ENCODE results near the gene GTF3C2. TPM values are rescaled to one million over a fixed set of nuclear protein-coding genes. Genes with fewer than 3 reads are reported as not detected.

GTF3C2 gene
- total and polyA plus RNA-seq, 2 of the 13 experiments (the other 11 are each of a cell fraction or from before 2014, with no cell fraction given), result 77.5 to 130 TPM

DNA sequence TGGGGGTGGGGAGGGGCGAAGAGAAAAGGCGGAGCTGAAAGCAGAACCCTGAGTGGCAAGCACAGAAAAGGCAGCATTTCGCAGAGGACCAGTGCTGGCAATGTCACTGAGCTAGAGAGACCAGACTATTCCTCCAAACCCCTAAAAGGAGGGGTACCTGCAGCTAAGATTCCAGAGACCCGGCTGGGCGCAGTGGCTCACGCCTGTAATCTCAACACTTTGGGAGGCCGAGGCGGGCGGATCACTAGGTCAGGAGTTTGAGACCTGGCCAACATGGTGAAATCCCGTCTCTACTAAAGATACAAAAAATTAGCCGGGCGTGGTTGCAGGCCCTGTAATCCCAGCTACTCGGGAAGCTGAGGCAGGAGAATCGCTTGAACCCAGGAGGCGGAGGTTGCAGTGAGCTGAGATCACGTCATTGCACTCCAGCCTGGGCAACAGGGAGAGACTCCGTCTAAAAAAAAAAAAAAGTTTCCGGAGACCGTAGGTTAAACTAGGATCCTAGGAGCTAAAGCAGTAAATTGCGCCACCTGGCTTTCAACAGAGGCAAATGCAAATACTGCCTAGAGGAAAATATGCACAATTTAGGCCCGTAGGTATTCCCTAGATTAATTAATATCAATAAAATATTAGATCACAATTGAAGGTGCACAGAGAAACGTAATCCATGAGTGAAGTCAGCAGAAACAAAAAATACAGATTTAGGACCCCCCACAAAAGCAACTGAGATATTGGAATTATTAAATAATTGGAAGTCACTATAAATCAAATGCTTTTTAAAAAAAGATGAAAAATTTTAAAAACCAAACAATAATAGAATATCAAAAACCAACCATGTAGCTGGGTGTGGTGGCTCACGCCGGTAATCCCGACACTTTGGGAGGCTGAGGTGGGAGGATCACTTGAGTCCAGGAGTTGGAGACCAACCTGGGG is 53.2 kb downstream of the GTF3C2 start (continued):
- no peak for TF ChIP-seq ZNF263 (CRISPR knock-in tag; IDR thresholded peaks at IDR 0.05)
- TF ChIP-seq, protein P1, sequence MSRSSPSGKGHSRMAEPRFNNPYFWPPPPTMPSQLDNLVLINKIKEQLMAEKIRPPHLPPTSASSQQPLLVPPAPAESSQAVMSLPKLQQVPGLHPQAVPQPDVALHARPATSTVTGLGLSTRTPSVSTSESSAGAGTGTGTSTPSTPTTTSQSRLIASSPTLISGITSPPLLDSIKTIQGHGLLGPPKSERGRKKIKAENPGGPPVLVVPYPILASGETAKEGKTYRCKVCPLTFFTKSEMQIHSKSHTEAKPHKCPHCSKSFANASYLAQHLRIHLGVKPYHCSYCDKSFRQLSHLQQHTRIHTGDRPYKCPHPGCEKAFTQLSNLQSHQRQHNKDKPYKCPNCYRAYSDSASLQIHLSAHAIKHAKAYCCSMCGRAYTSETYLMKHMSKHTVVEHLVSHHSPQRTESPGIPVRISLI (CRISPR knock-in tag; IDR thresholded peaks at IDR 0.05; ENCODE audit: borderline replicate concordance), result peak; percentile 99
- TF ChIP-seq NFKB2 (CRISPR knock-in tag; IDR thresholded peaks at IDR 0.05; ENCODE audit: borderline replicate concordance), result peak; percentile 59; the same call in 1 of the 2 replicates
- TF ChIP-seq GABPB1 (CRISPR knock-in tag; IDR thresholded peaks at IDR 0.05), result peak; percentile 65
- TF ChIP-seq ELF4 (CRISPR knock-in tag; IDR thresholded peaks at IDR 0.05; ENCODE audit: borderline replicate concordance), result no peak
- no peak for TF ChIP-seq ZNF558 (CRISPR knock-in tag; IDR thresholded peaks at IDR 0.05; ENCODE audit: borderline replicate concordance)
- TF ChIP-seq, protein P2, sequence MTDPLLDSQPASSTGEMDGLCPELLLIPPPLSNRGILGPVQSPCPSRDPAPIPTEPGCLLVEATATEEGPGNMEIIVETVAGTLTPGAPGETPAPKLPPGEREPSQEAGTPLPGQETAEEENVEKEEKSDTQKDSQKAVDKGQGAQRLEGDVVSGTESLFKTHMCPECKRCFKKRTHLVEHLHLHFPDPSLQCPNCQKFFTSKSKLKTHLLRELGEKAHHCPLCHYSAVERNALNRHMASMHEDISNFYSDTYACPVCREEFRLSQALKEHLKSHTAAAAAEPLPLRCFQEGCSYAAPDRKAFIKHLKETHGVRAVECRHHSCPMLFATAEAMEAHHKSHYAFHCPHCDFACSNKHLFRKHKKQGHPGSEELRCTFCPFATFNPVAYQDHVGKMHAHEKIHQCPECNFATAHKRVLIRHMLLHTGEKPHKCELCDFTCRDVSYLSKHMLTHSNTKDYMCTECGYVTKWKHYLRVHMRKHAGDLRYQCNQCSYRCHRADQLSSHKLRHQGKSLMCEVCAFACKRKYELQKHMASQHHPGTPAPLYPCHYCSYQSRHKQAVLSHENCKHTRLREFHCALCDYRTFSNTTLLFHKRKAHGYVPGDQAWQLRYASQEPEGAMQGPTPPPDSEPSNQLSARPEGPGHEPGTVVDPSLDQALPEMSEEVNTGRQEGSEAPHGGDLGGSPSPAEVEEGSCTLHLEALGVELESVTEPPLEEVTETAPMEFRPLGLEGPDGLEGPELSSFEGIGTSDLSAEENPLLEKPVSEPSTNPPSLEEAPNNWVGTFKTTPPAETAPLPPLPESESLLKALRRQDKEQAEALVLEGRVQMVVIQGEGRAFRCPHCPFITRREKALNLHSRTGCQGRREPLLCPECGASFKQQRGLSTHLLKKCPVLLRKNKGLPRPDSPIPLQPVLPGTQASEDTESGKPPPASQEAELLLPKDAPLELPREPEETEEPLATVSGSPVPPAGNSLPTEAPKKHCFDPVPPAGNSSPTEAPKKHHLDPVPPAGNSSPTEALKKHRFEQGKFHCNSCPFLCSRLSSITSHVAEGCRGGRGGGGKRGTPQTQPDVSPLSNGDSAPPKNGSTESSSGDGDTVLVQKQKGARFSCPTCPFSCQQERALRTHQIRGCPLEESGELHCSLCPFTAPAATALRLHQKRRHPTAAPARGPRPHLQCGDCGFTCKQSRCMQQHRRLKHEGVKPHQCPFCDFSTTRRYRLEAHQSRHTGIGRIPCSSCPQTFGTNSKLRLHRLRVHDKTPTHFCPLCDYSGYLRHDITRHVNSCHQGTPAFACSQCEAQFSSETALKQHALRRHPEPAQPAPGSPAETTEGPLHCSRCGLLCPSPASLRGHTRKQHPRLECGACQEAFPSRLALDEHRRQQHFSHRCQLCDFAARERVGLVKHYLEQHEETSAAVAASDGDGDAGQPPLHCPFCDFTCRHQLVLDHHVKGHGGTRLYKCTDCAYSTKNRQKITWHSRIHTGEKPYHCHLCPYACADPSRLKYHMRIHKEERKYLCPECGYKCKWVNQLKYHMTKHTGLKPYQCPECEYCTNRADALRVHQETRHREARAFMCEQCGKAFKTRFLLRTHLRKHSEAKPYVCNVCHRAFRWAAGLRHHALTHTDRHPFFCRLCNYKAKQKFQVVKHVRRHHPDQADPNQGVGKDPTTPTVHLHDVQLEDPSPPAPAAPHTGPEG (CRISPR knock-in tag; IDR thresholded peaks at IDR 0.05), result no peak
- TF ChIP-seq, protein P3, sequence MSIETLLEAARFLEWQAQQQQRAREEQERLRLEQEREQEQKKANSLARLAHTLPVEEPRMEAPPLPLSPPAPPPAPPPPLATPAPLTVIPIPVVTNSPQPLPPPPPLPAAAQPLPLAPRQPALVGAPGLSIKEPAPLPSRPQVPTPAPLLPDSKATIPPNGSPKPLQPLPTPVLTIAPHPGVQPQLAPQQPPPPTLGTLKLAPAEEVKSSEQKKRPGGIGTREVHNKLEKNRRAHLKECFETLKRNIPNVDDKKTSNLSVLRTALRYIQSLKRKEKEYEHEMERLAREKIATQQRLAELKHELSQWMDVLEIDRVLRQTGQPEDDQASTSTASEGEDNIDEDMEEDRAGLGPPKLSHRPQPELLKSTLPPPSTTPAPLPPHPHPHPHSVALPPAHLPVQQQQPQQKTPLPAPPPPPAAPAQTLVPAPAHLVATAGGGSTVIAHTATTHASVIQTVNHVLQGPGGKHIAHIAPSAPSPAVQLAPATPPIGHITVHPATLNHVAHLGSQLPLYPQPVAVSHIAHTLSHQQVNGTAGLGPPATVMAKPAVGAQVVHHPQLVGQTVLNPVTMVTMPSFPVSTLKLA (IDR thresholded peaks at IDR 0.05), result no peak
- peak; percentile 66 for TF ChIP-seq ZNF205 (CRISPR knock-in tag; IDR thresholded peaks at IDR 0.05)
- 0 out of 2 replicates have a peak, but pooled peaks have one; percentile 64 for TF ChIP-seq SMAD3 (CRISPR knock-in tag; IDR thresholded peaks at IDR 0.05)
- 0 out of 2 replicates have a peak, but pooled peaks have one; percentile 13 for TF ChIP-seq ARHGAP35 (CRISPR knock-in tag; IDR thresholded peaks at IDR 0.05; ENCODE audit: borderline replicate concordance)
- peak in 1 of 2 experiments; percentile 42; a peak in 1 of 4 replicates for TF ChIP-seq POLR2A (IDR thresholded peaks at IDR 0.05; ENCODE audit: insufficient read depth in 1 of 2, low read depth in 2 of 2, low read length in 2 of 2)
- TF ChIP-seq MIXL1 (CRISPR knock-in tag; IDR thresholded peaks at IDR 0.05), result peak; percentile 33; the same call in 1 of the 2 replicates
- TF ChIP-seq PPARG (CRISPR knock-in tag; conservative IDR thresholded peaks at IDR 0.05), result peak; percentile 54
- TF ChIP-seq, protein P4, sequence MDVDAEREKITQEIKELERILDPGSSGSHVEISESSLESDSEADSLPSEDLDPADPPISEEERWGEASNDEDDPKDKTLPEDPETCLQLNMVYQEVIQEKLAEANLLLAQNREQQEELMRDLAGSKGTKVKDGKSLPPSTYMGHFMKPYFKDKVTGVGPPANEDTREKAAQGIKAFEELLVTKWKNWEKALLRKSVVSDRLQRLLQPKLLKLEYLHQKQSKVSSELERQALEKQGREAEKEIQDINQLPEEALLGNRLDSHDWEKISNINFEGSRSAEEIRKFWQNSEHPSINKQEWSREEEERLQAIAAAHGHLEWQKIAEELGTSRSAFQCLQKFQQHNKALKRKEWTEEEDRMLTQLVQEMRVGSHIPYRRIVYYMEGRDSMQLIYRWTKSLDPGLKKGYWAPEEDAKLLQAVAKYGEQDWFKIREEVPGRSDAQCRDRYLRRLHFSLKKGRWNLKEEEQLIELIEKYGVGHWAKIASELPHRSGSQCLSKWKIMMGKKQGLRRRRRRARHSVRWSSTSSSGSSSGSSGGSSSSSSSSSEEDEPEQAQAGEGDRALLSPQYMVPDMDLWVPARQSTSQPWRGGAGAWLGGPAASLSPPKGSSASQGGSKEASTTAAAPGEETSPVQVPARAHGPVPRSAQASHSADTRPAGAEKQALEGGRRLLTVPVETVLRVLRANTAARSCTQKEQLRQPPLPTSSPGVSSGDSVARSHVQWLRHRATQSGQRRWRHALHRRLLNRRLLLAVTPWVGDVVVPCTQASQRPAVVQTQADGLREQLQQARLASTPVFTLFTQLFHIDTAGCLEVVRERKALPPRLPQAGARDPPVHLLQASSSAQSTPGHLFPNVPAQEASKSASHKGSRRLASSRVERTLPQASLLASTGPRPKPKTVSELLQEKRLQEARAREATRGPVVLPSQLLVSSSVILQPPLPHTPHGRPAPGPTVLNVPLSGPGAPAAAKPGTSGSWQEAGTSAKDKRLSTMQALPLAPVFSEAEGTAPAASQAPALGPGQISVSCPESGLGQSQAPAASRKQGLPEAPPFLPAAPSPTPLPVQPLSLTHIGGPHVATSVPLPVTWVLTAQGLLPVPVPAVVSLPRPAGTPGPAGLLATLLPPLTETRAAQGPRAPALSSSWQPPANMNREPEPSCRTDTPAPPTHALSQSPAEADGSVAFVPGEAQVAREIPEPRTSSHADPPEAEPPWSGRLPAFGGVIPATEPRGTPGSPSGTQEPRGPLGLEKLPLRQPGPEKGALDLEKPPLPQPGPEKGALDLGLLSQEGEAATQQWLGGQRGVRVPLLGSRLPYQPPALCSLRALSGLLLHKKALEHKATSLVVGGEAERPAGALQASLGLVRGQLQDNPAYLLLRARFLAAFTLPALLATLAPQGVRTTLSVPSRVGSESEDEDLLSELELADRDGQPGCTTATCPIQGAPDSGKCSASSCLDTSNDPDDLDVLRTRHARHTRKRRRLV (CRISPR knock-in tag; IDR thresholded peaks at IDR 0.05), result peak; percentile 67; the same call in 1 of the 2 replicates
